NCI-H2081 treated with DMSO at 0.1 percent for 48 hours (cell line): Measurements from ENCODE around the gene NFATC1.
"Not testable (repeated sequence)": the region's sequence is repeated elsewhere in the genome, so short reads cannot be mapped to it uniquely, and the experiment has no call there.

Experiments used
- DNase-seq: peaks from one replicate; lab custom pipeline; 2025; lab: John Stamatoyannopoulos, UW

NFATC1 gene

GRCh38 chr18:79489051-79489898, 93.5 kb downstream of the NFATC1 start:
- DNase-seq, result no peak

DNA sequence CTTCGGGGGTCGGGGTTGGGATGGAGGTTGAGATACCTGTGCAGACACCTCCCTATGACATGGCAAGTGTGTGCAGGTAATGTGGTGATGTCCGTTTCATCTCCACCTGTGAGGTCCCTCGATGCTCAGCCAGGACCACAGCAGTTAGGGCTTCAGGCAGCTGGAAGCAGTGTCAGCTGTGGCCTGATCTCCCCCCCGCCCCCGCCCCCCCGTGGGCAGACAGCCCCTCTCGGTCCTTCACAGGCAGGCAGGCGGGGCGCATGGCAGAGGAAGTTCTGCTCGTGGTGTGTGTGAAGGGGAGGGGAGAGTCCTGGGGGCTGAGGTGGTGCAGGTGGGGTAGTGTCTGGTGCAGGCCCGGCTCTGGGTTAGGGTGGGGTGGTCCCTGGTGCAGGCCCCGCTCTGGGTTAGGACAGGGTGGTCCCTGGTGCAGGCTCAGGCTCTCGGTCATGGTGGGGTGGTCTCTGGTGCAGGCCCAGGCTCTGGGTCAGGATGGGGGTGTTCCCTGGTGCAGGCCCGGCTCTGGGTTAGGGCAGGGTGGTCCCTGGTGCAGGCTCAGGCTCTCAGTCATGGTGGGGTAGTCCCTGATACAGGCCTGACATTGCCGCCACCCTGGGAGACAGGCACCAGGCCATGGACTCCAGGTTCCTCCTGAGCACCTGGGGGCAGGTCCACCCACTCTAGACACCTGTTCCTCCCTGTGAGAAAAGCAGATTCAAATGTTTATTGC, 94.3 kb downstream of the NFATC1 start:
- no peak for DNase-seq

DNA sequence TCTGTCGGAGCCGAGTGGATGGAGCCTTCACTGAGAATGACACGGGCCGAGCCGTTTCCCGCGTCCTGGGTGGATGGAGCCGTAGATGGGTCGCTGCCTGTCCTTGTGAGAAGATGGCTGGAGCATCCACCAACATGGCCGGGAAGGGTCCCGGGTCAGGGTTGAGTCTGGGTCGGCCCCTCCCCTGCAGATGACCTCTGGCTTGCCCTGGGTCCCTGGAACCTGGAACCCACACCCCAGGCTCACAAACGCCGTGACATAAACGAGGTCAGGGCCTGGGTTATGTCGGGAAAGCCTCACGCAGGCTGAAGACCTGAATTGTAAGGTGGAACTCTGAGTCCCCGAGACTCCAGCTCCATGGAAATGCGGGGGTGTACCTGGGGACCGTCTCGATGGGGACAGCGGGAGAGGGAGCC, 94.9 kb downstream of the NFATC1 start:
- no peak for DNase-seq

- DNase-seq, result no peak
Observed at GRCh38 chr18:79491081-79491551, 95.4 kb downstream of the NFATC1 start.

- DNase-seq, result no peak
Observed at GRCh38 chr18:79493211-79493800, 97.6 kb downstream of the NFATC1 start.

DNA sequence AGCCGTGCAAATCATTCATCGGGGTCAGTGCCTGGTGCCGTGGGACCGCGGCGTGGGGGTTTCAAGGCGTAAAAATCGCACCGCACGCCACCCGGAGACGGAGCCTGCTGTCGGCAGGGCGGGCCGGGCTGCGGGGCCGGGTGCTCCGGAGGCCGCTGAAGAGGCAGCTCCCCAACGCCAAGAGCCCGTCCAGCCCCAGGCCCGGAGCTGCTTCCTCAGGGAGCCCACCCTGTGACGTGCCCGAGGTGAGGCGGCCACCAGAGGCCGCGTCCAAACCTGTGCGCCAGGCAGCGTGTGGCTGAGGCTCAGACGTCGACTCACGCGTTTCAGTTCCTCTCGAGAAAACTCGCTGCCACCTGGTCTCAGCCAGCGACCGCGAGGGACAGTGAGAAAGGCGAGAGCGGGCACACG, 98.1 kb downstream of the NFATC1 start:
- no peak for DNase-seq

DNA sequence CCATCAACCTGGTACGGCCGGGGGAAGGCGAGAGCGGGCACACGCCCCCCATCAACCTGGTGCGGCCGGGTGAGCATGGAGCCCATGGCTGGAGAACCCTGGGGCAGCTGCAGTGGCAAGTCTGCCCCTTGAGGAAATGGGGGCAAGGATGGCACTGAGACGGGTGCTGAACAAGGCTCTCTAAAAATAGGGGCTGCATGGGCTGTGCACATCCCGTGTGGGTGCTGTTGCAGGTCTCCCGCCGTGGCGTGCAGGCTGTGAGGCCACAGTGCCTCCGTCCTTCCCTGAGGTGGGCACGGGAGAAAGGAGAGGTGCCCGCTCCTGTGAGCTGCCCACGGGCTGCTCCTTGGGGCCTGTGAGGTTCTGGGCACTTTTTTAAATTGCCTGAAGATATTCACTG, 99.2 kb downstream of the NFATC1 start:
- no peak for DNase-seq

- DNase-seq, result no peak
Observed at GRCh38 chr18:79495591-79496071, 99.9 kb downstream of the NFATC1 start.

DNA sequence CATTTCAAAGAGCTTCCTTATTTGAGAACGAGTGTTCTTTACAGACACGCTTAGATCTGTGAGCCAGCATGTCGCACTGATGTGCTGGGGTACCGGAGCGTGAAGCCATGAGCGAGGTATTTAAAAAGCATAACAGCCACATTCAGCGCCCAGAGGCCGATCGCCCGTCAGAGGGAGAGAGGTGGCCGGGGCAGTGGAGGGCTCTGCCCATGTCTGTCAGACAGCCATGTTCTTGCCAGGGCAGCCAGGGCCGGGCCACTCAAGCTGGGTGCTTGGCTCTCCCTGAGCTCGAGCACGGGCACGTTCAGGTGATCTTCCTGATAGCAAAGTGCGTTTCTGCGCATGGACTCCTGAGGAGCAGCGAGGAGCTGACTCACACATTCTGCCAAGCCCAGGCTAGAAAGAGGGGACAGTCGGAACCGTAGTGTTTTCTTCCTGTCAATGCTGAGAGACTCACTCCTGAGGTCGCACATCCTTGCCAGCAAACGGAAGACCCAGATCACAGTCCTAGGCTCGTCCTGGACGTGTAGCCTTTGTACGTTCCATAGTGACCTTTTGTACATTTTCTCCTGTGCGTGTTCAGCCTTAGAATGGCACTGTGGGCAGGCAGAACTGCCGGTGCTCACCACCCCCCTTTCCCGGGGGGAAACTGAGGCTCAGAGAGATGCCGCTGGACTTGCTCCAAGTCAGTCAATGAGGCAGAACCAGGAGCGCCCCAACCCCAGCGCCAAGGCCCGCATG, 100.7 kb downstream of the NFATC1 start:
- no peak for DNase-seq

DNA sequence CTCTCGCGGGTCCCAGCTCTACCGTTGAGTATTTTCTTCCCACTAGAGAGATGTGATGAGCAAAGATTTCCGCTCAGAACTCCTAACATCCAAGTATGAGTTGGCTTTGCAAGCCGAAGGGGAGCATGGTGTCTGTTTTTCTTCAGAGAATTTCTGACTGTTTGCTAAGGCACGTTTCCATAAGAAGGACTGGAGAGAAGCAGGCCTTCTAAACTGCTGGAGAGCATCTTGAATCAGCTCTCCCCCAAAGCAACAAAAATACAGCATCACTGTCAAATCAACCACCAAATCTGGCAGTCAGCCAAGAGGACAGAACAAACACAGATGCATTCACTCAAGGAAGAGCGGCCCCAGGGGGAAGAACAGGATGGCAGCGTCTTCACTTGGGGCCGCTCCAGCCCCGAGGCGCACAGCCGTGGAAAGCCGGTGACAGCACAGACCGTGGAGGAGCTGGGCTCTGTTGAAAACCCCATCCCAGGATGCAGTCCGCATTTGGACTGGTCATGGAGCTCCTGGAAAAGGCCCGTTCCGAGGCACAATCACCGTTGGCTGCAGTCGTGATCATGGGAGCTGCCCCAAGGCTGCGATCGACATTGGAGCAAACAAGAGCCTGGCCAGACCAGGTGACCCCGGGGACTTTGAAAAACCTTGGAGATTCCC, 101.4 kb downstream of the NFATC1 start:
- DNase-seq, result no peak

DNA sequence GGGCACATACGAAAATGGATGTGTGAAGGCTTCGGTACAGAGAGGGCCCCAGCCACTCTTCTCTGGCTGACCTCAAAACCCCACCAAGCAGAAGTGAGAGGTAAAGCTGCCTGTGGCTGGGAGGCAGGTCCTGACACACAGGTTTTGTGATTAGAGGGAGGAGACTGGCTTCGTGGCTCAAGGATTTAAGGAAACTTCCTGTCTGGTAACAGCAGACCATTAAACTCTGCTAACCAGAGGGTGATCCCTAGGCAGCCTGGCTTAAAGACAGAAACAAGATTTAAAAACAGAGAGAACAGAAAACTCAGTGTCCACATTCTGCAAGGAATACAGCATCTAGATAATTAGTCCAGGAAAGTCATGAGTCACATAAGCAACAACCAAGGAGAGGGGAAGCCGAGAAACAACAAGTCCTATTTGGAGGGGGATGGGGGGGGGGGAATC, 101.9 kb downstream of the NFATC1 start:
- DNase-seq, result no peak

- no peak for DNase-seq
Observed at GRCh38 chr18:79498662-79499061, 102.9 kb downstream of the NFATC1 start.

GRCh38 chr18:79501006-79501405, 105.3 kb downstream of the NFATC1 start:
- DNase-seq, result no peak

- DNase-seq, result no peak
Observed at GRCh38 chr18:79502782-79503181, 107.1 kb downstream of the NFATC1 start.

- no peak for DNase-seq
Observed at GRCh38 chr18:79503406-79503805, 107.7 kb downstream of the NFATC1 start.

GRCh38 chr18:79504034-79504433, 108.3 kb downstream of the NFATC1 start:
- DNase-seq, result no peak

GRCh38 chr18:79504495-79504894, 108.8 kb downstream of the NFATC1 start:
- DNase-seq, result not testable (repeated sequence)

GRCh38 chr18:79505465-79505864, 109.7 kb downstream of the NFATC1 start:
- DNase-seq, result not testable (repeated sequence)

- DNase-seq, result no peak
Observed at GRCh38 chr18:79506191-79507075, 110.7 kb downstream of the NFATC1 start.

DNA sequence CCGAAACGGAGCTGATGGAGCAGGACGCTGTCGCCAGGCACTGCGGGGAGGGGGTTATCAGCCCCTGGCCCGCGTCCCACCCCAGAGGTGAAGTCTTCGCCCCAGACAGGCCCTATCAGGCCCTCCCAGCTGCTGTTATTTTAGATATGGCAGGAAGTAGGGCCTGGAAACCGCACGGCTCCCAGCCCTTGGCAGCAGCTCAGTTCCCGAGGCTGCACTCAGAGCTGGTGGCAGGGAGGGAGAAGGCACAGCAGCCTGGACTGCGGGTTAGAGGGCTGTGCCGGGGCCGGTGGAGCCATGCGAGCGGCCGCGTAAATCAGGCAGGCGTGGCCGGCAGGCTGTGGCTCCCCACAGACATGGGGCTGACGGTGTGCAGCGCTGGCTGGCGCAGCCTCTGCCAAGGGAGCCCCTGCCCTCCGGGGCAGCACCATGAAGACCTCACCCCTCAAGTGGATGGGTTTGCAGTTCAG, 111.4 kb downstream of the NFATC1 start:
- no peak for DNase-seq
